AG09309 (cell line): ENCODE data around the gene CACTIN.
"Not testable (repeated sequence)": the region's sequence is repeated elsewhere in the genome, so short reads cannot be mapped to it uniquely, and the experiment has no call there.

Experiments
- DNase-seq: peaks from one replicate; pipeline ENCODE4 v3.0.0-alpha.2; 2010; ENCODE audit warnings: low read depth
- H3K4me3 ChIP-seq: 2 replicates; pipeline ENCODE4 v1.5.1; 2011; ENCODE audit warnings: mild to moderate bottlenecking, low read depth, low read length, moderate library complexity; ENCODE audit not compliant: control insufficient read depth
- CTCF ChIP-seq: IDR thresholded peaks from 2 replicates; pipeline ENCODE4 v1.5.1; 2011; ENCODE audit warnings: mild to moderate bottlenecking, low read depth, low read length, inconsistent platforms; ENCODE audit not compliant: insufficient read depth, control insufficient read depth; ENCODE audit errors: missing control alignments

CACTIN gene

GRCh38 chr19:3636506-3636905 lies 9.9 kb upstream of the CACTIN start:
- TF ChIP-seq CTCF, result no peak
- H3K4me3 ChIP-seq, result no peak overlapping the region
- DNase-seq, result no peak

- H3K4me3 ChIP-seq, result no peak overlapping the region
- DNase-seq, result no peak
- TF ChIP-seq CTCF, result no peak
Observed at GRCh38 chr19:3634496-3635045, 8.0 kb upstream of the CACTIN start.

GRCh38 chr19:3633559-3633988 lies 7.0 kb upstream of the CACTIN start:
- TF ChIP-seq CTCF, result no peak
- no peak for DNase-seq
- H3K4me3 ChIP-seq, result no peak overlapping the region

- DNase-seq, result no peak
- TF ChIP-seq CTCF, result no peak
- H3K4me3 ChIP-seq, result no peak overlapping the region
Observed at GRCh38 chr19:3632739-3633558, 6.4 kb upstream of the CACTIN start.

- H3K4me3 ChIP-seq, result no peak overlapping the region
- DNase-seq, result no peak
- TF ChIP-seq CTCF, result no peak
Observed at GRCh38 chr19:3632098-3632497, 5.5 kb upstream of the CACTIN start.

GRCh38 chr19:3631053-3631861 lies 4.7 kb upstream of the CACTIN start:
- no peak for DNase-seq
- TF ChIP-seq CTCF, result no peak

GRCh38 chr19:3628766-3629165 lies 2.2 kb upstream of the CACTIN start:
- not testable (repeated sequence) for DNase-seq, H3K4me3 ChIP-seq

More at GRCh38 chr19:3631053-3631861, 4.7 kb upstream of the CACTIN start:
- no peak overlapping the region for H3K4me3 ChIP-seq
